HG02678 (cell line): Measurements from ENCODE around the gene SPINT1.
A peak's percentile ranks its signal among the peaks of the same experiment; 100 is the strongest.

Experiments used
- ATAC-seq: cut with Tn5 transposase; IDR thresholded peaks from one replicate; pipeline ENCODE4 v1.9.1; 2021; ENCODE audit warnings: mild to moderate bottlenecking, moderate library complexity; ENCODE audit not compliant: unreplicated experiment

The SPINT1 gene

DNA sequence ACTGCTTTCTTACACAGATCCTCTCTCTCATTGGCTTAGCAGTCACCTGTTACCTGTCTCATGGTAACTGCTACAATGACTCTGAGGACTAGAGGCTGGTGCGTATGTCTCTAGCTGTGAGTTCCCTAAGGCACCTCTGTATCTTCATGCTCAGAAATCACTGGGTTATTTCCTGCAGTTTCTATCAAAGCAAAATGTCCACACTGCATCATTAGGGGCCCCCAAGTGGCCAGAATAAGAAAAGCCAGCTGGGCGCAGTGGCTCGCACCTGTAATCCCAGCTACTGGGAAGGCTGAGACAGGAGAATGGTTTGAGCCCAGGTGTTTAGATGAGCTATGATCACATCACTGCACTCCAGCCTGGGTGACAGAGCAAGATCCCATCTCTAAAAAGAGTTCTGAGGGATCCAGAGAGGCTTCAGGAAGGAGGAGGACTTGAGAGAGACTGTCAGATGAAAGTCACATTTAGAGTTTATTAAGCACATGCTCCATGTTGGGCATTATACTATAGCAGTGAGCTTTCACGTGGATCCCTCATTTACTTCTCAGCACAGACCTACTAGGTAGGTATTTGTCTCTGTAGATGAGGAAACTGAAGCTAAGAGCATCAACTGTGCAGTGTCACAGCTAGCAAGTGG, 48.1 kb downstream of the SPINT1 start:
- no peak for ATAC-seq

DNA sequence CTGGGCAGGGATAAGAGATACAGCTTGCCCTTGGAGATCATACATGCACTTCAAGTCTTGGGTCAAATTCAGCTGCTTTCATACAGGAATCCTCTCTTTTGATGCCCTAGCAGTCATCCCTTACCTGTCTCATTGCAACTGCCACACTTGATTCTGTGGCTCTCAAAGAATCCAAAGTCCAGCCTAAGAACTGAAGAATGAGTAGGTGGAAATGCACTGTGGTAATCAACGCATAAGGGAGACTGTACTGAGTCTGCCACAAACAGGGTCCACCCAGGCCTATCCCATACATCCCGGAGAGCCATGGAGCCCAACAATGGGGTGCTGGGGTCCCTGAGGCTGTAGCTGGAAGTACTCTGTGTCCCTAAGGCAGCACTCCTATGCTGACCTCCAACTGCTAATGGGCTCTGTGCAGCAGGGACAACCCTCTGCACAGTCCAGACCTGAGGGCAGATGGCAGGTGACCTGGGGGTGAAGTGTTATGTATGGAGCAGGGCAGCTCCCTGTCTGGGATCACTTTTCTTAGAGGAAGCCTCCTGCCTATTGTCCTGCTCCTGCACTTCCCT, 48.7 kb downstream of the SPINT1 start:
- no peak for ATAC-seq

- no peak for ATAC-seq
Observed at GRCh38 chr15:40893019-40893670, 49.3 kb downstream of the SPINT1 start.

DNA sequence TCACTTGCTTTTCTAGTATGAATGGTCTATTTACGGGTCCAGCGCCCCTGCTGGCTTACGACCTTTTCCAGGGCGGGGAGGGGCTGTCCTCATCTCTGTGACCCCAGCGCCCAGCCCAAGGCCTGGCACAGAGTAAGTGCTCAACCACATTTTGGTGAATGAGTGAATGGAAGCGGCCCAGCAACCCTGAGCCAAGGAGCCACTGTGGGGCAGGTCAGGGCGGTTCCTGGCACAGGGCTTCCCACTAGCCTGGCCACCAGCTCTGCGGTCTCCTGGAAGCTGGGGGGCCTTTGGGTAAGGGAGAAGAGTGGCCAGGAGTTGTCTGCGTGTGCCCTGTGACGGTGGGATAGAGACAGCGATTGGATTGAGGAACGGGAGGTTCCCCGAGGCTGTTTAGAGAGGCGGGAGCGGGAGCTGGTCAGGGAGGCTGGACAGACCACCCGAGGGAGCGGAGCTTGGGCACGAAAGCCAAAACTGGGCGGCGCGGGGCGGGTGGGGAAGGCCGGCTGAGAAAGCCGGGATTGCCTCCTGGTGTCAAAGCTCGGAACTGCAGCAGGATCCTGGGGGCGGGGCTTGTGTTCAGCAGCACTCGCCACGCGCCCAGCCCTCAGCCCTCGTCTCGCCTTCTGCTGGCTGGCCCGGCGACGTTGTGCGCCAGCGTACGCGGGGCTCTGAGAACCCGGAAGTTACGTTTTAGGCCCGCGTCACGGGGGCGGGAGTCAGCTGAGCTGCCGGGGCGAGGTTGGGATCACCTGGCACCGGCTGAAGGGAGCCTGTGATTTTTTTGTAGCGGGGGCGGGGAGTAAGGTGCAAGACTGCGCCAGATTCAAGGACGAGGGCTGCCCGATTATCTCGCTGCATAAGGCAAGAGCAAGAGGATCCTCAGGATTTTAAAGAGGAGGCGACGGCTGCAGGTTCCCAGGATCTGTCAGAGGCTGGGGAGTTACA, 50.2 kb downstream of the SPINT1 start, which contains the start of gene VPS18:
TSS of gene VPS18 (plus strand) at position 718 of the 948 bp plus-strand sequence. CDS start 319 bp downstream, outside the sequence.
- peak; percentile 89 for ATAC-seq

GRCh38 chr15:40894681-40895448, 51.0 kb downstream of the SPINT1 start:
- ATAC-seq = peak; percentile 40

GRCh38 chr15:40899536-40900207, 55.8 kb downstream of the SPINT1 start:
- ATAC-seq = no peak

GRCh38 chr15:40900256-40901052, 56.6 kb downstream of the SPINT1 start:
- ATAC-seq = no peak

DNA sequence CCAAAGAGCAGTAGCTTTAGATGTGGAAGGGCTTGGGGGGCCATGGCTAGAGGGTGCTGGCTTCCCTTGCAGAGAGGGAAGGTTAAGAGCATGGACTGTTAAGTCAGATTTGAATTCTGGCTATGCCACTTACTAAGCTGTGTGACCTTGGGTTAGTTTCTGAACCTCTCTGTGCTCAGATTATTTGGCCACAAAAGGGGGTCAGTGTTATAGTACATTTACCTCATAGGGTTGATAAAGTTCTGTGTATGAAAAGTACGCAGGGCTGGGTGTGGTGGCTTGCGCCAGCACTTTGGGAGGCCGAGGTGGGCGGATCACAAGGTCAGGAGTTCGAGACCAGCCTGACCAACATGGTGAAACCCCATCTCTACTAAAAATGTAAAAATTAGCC, 57.2 kb downstream of the SPINT1 start:
- ATAC-seq = no peak

DNA sequence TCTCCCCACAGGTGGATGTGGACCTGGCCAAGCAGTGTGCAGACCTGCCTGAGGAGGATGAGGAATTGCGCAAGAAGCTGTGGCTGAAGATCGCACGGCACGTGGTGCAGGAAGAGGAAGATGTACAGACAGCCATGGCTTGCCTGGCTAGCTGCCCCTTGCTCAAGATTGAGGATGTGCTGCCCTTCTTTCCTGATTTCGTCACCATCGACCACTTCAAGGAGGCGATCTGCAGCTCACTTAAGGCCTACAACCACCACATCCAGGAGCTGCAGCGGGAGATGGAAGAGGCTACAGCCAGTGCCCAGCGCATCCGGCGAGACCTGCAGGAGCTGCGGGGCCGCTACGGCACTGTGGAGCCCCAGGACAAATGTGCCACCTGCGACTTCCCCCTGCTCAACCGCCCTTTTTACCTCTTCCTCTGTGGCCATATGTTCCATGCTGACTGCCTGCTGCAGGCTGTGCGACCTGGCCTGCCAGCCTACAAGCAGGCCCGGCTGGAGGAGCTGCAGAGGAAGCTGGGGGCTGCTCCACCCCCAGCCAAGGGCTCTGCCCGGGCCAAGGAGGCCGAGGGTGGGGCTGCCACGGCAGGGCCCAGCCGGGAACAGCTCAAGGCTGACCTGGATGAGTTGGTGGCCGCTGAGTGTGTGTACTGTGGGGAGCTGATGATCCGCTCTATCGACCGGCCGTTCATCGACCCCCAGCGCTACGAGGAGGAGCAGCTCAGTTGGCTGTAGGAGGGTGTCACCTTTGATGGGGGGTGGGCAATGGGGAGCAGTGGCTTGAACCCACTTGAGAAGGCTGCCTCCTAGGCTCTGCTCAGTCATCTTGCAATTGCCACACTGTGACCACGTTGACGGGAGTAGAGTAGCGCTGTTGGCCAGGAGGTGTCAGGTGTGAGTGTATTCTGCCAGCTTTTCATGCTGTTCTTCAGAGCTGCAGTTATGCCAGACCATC, 59.0 kb downstream of the SPINT1 start:
- ATAC-seq = no peak

- ATAC-seq = no peak
Observed at GRCh38 chr15:40904552-40905201, 60.8 kb downstream of the SPINT1 start.

DNA sequence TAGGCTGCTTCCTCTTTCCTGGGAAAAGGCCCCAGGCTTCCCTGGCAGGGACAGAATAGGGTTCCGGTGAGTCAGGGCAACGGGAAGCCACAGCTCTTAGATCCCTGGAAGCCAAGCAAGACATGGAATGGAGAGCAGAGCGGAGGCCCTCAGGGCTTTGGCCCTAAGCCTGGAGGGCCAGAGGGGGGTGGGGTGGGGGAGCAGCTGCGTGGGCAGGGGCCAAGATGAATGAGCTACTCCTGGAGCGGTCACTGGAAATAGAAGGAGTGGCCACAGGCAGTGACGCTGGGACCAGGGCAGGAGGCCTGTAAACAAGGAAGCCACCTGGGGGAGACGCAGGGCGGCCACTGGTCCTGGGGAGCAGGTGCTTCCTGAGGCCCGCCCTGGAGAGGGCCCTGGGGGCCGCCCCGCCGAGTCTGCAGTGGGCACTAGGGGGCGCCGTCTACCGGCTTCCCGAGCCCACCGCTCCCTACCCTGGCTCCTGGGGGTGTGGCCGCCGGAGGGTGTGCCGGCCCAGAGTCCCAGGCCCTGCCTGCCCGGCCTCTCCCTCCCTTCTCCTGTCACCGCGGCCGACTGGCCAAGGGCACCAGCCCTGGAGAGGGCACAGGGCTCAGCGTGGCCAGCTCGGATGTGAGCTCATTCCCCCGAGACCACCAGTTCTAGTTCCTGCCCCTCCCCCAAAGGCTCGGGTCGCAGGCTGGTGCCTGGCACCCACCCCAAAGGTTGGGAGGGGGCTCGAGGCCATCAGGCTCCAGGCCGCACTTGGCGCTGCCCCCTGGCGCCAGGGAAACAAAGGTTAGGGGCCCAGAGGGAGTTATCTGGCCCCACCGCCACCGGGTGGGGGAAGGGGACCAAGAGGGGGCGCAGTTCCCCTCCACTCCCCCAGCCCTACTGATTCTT, 62.5 kb downstream of the SPINT1 start:
- ATAC-seq = peak; percentile 78

DNA sequence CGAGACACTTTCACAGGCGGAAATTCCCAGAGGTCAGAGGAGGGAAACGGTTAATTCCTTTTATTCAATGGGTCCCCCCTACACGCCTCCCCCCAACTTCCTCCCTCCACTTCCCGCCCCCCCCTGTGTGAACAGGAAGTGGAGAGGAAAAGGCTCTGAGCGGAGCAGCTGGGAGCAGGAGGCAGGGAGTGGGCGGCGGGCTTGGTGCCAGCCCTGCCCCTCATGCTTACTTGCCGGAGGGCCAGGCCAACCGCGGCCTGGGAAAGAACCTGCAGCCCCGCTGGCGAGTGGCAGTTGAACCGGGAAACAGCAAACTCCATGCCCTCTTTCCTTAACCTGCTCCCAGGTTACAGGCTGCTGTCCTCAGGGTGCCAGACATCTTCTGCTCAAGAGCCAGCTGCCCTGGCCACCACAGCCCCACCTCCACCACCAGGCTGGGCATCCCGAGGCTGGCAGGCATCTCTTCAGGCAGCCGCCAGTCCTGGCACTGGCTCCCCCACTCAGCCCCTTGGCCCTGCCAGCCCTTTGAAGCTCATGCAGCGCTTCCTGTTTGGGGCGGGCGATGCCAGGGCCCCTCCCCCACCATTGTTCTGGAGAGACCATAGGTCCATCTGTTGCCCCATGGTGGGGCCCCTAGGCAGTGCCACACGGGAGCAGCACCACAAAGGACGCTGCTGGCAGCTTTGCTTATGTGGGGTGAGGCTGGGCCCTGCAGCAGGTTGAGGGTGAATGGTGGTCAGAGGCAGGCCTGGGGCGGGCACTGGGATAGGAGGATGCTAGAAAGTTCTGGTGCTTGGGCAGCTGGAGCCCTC, 63.3 kb downstream of the SPINT1 start:
- ATAC-seq = no peak
